Measurements from ENCODE around the gene ATL1.
"Not testable (repeated sequence)": the region's sequence is repeated elsewhere in the genome, so short reads cannot be mapped to it uniquely, and the experiment has no call there.

GRCh38 chr14:50664579-50664978 is 104.6 kb downstream of the ATL1 start:
- not testable (repeated sequence) for TF ChIP-seq CTCF (conservative IDR thresholded peaks at IDR 0.05; ENCODE audit: low read length); EZH2phosphoT487 (IDR thresholded peaks at IDR 0.05; ENCODE audit: borderline replicate concordance)
